ENCODE results near the gene PVR. TPM values are rescaled to one million over a fixed set of nuclear protein-coding genes. Genes with fewer than 3 reads are reported as not detected.
"Not testable (repeated sequence)": the region's sequence is repeated elsewhere in the genome, so short reads cannot be mapped to it uniquely, and the experiment has no call there.

The PVR gene
- total RNA-seq, 1 donor from 2014 or later, result 14.8 TPM

GRCh38 chr19:44623626-44624025 lies 20.1 kb upstream of the PVR start:
- Mint-ChIP-seq H3K4me3 (ENCODE audit: unreplicated experiment) (no peak overlapping the region), H3K9me3 (ENCODE audit: unreplicated experiment) (peaks cover 6% of the 10 kb centered on the region), H3K27me3 (ENCODE audit: unreplicated experiment) (peaks cover under 1% of the 10 kb centered on the region), H3K4me1 (ENCODE audit: low read depth, unreplicated experiment) (no peaks in the 10 kb centered on the region), H3K36me3 (ENCODE audit: unreplicated experiment) (peaks cover under 1% of the 10 kb centered on the region), H3K27ac (ENCODE audit: unreplicated experiment) (no peak overlapping the region)
- TF ChIP-seq, protein P1, sequence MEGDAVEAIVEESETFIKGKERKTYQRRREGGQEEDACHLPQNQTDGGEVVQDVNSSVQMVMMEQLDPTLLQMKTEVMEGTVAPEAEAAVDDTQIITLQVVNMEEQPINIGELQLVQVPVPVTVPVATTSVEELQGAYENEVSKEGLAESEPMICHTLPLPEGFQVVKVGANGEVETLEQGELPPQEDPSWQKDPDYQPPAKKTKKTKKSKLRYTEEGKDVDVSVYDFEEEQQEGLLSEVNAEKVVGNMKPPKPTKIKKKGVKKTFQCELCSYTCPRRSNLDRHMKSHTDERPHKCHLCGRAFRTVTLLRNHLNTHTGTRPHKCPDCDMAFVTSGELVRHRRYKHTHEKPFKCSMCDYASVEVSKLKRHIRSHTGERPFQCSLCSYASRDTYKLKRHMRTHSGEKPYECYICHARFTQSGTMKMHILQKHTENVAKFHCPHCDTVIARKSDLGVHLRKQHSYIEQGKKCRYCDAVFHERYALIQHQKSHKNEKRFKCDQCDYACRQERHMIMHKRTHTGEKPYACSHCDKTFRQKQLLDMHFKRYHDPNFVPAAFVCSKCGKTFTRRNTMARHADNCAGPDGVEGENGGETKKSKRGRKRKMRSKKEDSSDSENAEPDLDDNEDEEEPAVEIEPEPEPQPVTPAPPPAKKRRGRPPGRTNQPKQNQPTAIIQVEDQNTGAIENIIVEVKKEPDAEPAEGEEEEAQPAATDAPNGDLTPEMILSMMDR (IDR thresholded peaks at IDR 0.05; ENCODE audit: partially characterized antibody, unreplicated experiment), result no peak
- no peak for DNase-seq

GRCh38 chr19:44624840-44625354 lies 18.8 kb upstream of the PVR start:
- peaks cover 6% of the 10 kb centered on the region for H3K9me3 Mint-ChIP-seq (ENCODE audit: unreplicated experiment)
- H3K36me3 Mint-ChIP-seq (ENCODE audit: unreplicated experiment), result peaks cover 3% of the 10 kb centered on the region
- H3K4me3 Mint-ChIP-seq (ENCODE audit: unreplicated experiment), result no peak overlapping the region
- no peak overlapping the region for H3K27ac Mint-ChIP-seq (ENCODE audit: unreplicated experiment)
- TF ChIP-seq, protein P1 (IDR thresholded peaks at IDR 0.05; ENCODE audit: partially characterized antibody, unreplicated experiment), result no peak
- H3K4me1 Mint-ChIP-seq (ENCODE audit: low read depth, unreplicated experiment), result no peaks in the 10 kb centered on the region
- no peak for DNase-seq
- H3K27me3 Mint-ChIP-seq (ENCODE audit: unreplicated experiment), result peaks cover 4% of the 10 kb centered on the region

DNA sequence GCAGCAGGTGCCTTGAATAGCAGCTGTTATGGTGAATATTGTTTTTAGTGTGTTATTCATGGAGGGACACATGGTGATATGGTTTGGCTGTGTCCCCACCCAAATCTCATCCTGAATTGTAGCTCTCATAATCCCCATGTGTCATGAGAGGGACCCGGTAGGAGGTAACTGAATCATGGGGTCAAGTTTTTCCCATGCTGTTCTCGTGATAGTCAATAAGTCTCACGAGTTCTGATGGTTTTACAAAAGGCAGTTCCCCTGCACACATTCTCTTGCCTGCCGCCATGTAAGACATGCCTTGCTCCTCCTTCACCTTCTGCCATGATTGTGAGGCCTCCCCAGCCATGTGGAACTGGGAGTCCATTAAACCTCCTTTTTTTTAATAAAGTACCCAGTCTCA lies 18.1 kb upstream of the PVR start:
- H3K4me1 Mint-ChIP-seq (ENCODE audit: low read depth, unreplicated experiment); DNase-seq; H3K36me3 Mint-ChIP-seq (ENCODE audit: unreplicated experiment); H3K4me3 Mint-ChIP-seq (ENCODE audit: unreplicated experiment); H3K27me3 Mint-ChIP-seq (ENCODE audit: unreplicated experiment); H3K9me3 Mint-ChIP-seq (ENCODE audit: unreplicated experiment); H3K27ac Mint-ChIP-seq (ENCODE audit: unreplicated experiment): not testable (repeated sequence)

DNA sequence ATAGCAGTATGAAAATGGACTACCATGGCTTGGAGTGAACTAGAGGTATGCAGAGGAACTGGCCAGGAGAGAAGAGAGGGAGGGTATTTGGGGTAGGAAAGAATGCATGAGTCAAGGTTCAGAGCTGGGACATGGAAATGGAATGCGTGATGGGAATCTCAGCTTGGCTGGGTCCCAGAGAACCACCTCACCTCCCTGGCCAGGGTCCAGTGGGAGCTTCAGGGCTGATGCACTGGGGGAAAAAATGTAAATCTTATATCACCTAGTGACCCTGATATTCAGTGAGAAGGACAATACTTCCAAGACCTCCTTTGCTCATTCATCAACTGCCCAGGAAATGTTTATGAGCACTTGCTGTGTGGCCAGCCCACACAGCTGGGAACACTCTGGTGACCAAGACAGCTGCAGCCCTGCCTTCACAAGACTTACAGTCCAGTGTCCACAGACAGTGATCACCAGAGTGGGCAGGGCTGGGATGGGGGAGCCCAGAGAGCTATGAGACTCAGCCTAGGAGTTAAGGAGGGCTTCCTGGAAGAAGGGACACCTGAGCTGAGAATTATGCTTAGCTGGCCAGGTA lies 17.6 kb upstream of the PVR start:
- H3K27me3 Mint-ChIP-seq (ENCODE audit: unreplicated experiment), result peaks cover 4% of the 10 kb centered on the region
- TF ChIP-seq, protein P1 (IDR thresholded peaks at IDR 0.05; ENCODE audit: partially characterized antibody, unreplicated experiment), result no peak
- peaks cover 4% of the 10 kb centered on the region for H3K9me3 Mint-ChIP-seq (ENCODE audit: unreplicated experiment)
- no peak overlapping the region for H3K4me3 Mint-ChIP-seq (ENCODE audit: unreplicated experiment)
- H3K36me3 Mint-ChIP-seq (ENCODE audit: unreplicated experiment), result peaks cover 3% of the 10 kb centered on the region
- no peak for DNase-seq
- no peak overlapping the region for H3K27ac Mint-ChIP-seq (ENCODE audit: unreplicated experiment)
- no peaks in the 10 kb centered on the region for H3K4me1 Mint-ChIP-seq (ENCODE audit: low read depth, unreplicated experiment)

- Mint-ChIP-seq H3K27me3 (ENCODE audit: unreplicated experiment) (peaks cover 4% of the 10 kb centered on the region), H3K4me1 (ENCODE audit: low read depth, unreplicated experiment) (no peaks in the 10 kb centered on the region), H3K27ac (ENCODE audit: unreplicated experiment) (no peak overlapping the region), H3K9me3 (ENCODE audit: unreplicated experiment) (peaks cover 4% of the 10 kb centered on the region), H3K36me3 (ENCODE audit: unreplicated experiment) (peaks cover 3% of the 10 kb centered on the region), H3K4me3 (ENCODE audit: unreplicated experiment) (no peak overlapping the region)
- TF ChIP-seq, protein P1 (IDR thresholded peaks at IDR 0.05; ENCODE audit: partially characterized antibody, unreplicated experiment), result no peak
- DNase-seq, result no peak
These were observed 16.1 kb upstream of the PVR start for GRCh38 chr19:44627631-44628030.
